ENCODE data around the gene RRN3.
"Not testable (repeated sequence)": the region's sequence is repeated elsewhere in the genome, so short reads cannot be mapped to it uniquely, and the experiment has no call there.

RRN3 gene

GRCh38 chr16:15093955-15094827, at the start of gene RRN3:
TSS of gene RRN3 (minus strand) at chr16:15094272. CDS start at chr16:15094233, 39 bp downstream.
- in situ Hi-C loops (cut with MboI; ENCODE audit: low sequenced_read_pairs): not testable (repeated sequence)

DNA sequence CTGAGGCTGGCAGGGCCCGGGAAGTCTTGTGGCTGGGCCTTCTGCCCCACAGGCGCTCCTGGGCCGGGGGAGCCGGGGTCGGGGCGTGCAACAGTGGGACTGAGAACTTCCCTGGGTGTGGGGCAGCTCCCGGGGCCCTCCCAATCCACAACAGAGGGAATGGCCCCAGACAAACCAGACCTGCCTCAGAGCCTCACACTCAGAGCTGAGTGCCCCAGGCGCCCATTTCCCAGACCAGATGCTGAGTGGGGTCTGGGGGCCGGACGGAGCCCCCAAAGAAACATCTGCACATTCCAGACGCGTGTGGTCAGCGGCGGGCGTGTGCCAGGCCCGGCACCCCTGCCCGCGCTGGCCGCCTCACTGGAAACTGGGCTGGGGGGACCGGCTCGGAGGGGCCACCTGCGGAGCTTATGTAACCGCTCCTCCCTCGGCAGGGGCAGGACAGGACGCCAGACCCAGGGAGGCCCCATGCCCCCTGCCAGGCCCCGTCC, 49.6 kb upstream of the RRN3 start:
- in situ Hi-C loops (cut with MboI; ENCODE audit: low sequenced_read_pairs): not testable (repeated sequence)

DNA sequence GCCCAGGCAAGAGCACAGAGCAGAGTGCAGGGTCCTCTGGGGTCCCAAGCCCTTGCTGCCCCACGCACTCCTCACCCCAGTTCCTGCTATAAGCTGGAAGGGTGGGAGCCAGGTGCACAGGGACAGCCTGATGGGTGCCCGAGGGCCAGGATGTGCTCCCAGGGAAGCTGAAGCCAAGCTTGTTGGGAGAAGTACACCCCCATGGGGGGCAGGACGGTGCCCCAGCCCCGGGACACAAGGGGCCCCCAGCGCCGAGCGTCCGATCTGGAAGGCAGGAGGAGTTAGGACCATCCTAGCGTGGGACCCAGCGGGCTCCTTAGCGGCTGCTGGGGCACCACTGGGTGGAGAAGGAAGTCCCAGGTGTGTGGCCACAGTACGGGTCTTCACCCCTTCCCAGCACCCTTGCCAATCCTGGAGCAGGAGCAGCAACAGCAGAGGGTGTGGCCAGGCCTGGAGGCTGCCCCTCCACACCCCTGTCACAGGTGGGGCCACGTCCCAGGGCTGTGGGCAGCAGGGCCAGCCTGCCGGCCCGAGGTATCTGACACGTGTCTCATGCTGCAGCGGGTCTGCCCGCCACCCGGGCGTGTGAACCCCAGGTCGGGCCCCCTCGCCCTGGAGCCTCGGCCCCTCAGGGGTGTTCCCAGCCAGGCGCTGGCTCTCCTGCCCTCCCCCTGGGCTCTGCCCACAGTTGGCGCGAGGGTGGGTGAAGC, 49.0 kb upstream of the RRN3 start:
- in situ Hi-C loops (cut with MboI; ENCODE audit: low sequenced_read_pairs): not testable (repeated sequence)

DNA sequence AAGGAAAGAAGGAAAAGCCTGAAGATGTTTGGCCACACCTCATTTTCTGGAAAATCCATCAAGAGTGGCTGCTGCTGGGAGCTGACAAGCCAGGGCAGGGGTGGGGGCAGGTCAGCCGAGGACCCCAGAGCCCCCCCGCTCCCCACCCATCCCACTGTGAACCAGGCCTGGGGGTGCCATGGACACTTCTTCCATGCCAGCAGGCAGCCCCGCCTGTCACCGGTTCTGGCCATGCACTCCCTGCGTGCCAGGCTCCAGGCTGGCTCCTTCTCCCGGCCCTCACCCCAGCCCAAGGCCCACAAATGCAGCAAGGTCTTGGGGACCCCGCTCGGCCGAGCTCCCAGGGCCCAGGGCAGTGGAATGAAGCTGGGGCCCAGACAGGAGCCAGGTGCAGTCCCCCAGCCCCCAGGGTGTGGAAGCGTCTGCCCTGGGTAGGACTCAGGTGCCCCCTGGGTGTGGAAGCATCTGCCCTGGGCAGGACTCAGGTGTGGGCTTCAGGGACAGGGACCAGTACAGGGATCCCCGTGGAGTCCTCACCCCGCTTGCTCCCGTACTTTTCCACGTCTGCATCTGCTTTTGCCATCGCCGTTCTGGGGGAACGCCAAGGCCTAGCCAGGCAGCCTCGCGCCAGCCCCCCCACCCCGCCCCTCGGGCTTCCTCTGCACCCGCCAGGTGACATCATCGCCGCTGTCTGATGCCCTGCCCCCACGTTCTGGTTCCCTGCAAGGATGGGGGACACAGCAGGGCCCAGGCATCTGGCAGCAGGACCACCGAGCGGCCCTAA, 48.2 kb upstream of the RRN3 start:
- in situ Hi-C loops (cut with MboI; ENCODE audit: low sequenced_read_pairs): not testable (repeated sequence)

DNA sequence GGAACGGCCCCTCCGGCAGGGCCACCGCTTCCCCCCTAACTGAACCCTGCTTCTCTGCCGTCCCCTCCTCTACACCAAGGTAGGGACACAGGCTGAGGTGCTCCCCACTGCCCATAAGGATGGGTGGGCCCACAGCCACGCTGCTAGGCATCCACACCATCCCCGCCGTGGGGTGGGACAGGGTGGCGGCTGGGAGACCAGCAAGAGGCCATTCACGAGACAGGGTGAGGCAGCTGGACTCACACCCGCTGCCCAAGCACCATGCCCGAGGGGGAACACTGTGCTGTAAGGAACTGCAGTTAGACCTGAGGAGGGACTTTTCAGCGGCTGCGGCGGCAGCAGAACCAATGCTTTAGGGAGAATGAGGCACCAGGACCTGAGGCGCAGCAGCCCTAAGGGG, 47.5 kb upstream of the RRN3 start:
- in situ Hi-C loops (cut with MboI; ENCODE audit: low sequenced_read_pairs): no loop called here

DNA sequence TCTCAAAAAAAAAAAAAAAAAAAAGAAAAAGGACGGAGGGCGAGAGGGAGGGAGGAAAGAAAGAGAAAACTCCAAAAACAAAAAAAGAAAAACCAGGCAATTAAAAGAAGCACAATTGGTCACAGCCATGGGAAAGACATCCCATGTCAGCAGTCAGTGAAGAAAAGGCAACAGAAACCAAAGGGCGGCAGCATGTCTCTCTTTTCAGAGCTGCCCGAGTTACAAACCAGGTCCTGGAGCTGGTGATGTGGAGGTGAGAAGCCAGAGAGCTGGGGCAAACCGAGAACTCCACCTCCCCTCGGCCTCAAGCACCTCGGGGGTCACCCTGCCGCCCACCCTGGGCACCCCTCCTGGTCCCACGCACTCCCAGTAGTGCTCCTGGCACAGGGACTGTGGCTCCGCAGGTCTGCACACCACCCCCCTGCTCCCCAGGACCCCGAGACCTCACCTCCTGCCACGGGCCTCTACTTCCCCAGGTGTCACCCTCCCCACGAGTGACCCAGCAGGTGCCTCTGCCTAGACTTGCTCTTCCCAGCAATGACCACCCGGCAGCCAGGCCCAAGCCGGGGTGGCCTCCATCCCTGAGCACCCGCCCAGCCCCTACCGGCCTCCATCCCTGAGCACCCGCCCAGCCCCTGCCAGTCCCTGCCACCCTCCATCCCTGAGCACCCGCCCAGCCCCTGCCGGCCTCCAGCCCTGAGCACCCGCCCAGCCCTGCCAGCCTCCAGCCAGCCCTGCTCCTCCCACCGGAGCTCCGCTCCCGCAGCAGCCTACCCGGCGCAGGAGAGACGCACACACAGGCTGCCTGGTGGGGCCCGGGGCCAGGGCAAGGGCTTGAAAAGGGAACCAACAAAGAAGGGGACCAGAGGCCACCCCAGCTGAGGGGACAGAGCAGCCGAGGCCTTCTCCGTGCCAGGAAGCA, 46.6 kb upstream of the RRN3 start:
- in situ Hi-C loops (cut with MboI; ENCODE audit: low sequenced_read_pairs): not testable (repeated sequence)

DNA sequence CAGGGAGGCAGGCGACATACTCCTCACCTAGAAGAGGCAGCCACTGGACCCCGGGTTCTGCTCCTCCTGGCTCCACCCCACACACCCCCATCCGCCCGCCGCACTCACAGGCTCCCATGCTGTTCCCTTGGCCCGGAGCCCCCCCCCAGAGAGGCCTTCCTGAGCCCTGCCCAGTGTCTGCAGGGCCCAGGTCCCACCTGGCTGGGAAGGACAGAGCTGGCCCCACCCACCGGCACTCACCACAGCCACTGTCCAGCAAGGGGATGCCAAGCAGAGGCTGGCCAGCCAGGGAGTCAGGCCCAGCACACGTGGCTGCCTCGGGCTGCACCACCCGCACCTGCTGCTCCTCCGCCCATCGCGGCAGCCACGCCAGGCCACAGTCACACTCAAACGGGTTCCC, 43.4 kb upstream of the RRN3 start:
- in situ Hi-C loops (cut with MboI; ENCODE audit: low sequenced_read_pairs): not testable (repeated sequence)

DNA sequence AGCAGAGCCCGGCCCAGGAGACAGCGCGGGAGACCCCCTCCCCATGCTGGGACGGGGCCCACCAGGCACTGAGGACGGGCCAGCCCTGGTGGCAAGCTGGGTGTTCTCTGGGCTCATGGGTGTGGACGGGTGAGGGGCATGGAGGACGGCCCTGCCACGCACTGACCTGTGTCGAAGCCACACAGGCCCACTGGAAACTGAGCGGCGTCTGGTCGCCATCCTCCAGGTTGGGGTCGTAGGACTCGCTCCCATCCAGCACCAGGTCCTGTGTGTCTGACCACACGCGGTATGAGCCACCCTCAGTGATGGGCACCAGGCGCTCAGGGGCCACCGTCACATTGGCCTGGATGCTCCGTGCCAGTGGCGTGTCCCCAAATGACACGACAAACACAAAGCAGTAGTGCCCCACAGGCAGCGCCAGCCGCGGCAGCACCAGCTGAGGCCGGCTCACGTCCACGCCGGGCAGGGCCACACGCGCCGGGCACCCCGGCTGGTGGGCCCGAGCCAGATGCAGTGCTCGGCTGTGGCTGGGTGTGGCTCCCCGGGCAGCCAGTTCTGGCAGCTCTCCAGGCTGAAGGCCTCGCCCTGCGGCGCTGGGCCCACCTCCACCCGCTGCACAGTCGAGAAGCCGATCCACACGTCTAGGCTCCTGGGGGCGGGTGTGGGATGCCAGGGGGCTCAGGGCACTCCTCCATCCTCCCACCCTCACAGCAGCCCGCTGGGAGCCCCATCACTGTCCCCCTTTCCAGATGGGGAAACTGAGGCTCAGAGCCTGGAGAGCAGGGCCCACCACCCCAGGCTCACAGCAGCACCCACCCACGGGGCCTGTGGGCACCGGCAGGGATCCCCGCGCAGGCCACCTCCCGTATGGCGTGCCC, 41.6 kb upstream of the RRN3 start:
- in situ Hi-C loops (cut with MboI; ENCODE audit: low sequenced_read_pairs): not testable (repeated sequence)

GRCh38 chr16:15134752-15135482, 40.8 kb upstream of the RRN3 start:
- in situ Hi-C loops (cut with MboI; ENCODE audit: low sequenced_read_pairs): not testable (repeated sequence)

DNA sequence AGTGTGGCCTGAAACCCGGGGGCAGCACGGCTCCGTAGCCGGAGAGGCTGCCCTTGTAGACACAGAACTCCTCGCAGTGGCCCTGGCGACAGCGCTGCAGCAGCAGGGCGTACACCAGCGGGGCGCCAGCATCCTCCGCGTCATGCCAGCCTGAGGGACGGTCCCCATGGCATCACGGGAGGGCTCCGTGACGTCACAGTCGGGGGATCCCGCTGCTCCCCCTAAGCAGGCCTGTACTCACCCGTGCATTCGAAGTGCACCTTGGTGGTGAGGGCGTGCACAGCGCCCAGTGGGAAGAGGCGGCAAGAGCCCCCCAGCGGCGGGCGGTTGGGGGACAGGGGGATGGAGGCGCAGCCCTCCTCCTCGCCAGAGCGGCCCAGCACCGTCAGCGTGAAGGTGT, 39.5 kb upstream of the RRN3 start:
- in situ Hi-C loops (cut with MboI; ENCODE audit: low sequenced_read_pairs): not testable (repeated sequence)

DNA sequence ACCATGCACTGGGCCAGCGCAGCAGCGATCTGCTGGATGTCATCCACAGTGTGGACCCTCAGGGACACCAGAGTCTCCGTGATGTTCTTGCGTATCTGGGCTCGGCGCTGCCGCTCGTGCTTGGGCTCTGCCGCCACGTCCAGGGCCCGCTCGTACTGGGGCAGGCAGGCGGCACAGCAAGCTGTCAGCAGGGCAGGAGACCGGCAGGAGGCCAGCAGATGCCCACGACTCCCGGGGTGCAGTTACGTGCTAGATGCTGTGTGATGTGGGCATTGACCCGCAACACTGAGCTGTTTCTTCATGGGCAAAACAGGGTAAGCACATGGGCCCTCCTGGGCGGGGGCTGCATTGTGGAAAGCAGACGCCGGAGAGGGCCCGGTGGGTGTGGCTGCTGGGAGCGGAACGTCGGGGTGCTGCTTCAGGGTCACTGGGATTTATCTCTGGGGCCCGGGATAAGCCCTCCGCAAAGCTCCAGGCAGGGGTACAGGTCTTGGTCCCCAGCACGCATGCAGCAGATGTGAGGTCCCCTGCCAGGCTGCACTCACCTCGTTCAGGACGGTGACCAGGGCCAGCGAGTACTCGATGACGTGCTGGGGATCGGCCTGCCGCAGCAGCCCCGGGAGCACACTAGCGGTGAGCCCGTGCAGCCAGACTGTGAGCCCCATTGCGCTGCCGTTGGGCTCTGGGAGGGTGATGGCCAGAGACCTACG, 38.8 kb upstream of the RRN3 start:
- in situ Hi-C loops (cut with MboI; ENCODE audit: low sequenced_read_pairs): not testable (repeated sequence)

DNA sequence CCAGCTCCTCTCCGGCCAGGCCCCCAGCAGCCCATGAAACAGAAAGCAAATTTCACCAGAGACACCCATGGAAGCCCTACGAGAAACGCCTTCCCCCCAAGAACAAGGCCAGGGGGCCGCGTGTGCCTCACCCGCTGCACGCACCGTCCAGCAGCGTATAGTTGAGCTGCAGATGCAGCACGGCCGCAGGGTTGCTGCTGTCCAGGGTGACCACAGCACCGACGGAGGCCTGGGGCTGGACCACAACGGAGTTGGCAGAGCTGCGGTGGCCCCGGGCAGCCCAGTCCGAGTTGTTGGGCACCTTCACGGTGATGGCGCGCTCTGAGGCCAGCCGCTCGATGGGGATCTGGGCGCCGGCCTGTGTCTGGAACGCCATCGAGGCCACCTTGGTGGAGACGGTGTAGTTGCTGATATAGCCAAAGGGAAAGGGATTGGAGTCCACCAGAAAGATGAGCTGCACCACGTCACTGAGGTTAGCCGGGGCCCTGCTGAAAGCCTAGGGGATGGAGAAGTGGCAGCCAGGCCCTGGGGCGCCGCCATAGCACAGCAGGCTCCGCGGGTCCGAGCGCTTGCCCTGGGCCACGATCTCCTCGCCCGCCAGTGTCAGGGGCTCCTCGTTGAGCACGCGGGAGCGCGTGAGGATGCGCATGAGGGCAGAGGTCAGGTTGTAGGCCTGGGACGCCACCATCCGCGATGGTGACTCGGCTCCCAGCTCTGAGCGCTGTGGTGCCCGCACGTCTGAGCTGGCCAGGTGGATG, 37.0 kb upstream of the RRN3 start:
- in situ Hi-C loops (cut with MboI; ENCODE audit: low sequenced_read_pairs): not testable (repeated sequence)

DNA sequence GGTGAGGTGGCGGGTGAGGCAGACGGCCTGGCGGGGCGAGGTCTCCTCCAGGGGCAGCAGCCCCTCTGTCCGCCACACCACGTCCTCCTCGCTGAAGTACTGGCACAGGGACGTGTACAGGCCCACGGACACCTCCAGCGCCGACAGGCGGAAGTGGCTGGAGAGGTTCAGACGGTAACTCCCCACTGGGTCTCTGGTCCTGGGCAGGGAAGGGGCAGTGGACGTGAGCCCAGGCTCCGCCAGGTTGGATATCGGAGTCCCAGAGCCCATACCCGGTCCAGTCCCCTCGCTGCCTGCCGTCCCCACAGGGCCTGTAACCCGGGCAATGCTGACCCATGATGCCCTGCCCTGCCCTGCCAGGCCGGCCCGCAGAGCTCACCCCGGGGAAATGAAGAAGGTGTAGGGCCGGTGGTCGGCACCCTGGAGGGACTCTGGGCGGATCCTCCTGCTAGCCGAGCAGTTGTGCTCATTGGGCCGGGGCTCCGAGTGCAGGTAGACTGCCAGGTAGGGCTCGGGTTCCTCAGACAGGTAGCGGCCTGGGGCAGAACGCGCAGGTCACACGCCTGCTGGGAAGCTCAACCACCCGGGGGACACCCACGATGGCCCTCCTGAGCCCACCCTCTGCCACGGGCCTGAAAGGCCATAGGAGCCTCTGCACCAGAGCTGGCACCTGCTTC, 36.3 kb upstream of the RRN3 start:
- in situ Hi-C loops (cut with MboI; ENCODE audit: low sequenced_read_pairs): not testable (repeated sequence)

- in situ Hi-C loops (cut with MboI; ENCODE audit: low sequenced_read_pairs): not testable (repeated sequence)
These were observed 33.8 kb upstream of the RRN3 start for GRCh38 chr16:15127641-15128425.

DNA sequence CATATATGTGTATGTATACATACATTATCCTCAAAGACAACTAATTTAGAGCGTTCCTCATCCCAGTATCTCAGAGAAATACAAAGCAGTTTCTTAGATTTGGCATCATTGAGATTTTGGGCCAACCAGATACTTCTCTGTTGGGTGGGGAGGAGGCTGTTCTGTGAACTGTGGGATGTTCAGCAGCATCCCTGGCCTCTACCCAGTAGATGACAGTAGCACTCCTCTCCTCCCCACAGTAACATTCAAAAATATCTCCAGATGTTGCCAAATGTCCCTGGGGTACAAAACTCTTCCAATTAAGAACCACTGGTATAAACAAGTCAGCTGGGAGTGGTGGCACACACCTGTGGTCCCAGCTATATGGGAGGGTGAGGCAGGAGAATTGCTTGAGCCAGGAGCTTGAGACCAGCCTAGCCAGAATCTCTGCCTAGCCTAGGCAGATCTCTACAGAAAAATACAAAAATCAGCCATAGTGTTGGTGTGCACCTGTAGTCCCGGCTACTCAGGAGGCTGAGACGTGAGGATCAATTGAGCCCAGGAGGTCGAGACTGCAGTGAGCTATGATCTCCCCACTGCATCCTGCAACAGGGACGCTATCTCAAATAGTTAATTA, 6.4 kb upstream of the RRN3 start:
- in situ Hi-C loops (cut with MboI; ENCODE audit: low sequenced_read_pairs): not testable (repeated sequence)
